ENCODE results near the gene KCNMB3. TPM values are rescaled to one million over a fixed set of nuclear protein-coding genes. Genes with fewer than 3 reads are reported as not detected.
"Not testable (repeated sequence)": the region's sequence is repeated elsewhere in the genome, so short reads cannot be mapped to it uniquely, and the experiment has no call there.

The KCNMB3 gene
- total and polyA plus RNA-seq, 4 donors = 0.96 to 5.5 (median 2.3) TPM

GRCh38 chr3:179215550-179215949, 35.4 kb downstream of the KCNMB3 start:
- not testable (repeated sequence) for H3K27me3 ChIP-seq (ENCODE audit: control insufficient read depth in 3 of 3, insufficient read depth in 3 of 3, low read length in 2 of 3); H3K4me3 ChIP-seq; H3K9me3 ChIP-seq (ENCODE audit: control insufficient read depth in 4 of 4, insufficient read depth in 3 of 4, low read length in 3 of 4); DNase-seq; H3K4me1 ChIP-seq (ENCODE audit: control insufficient read depth in 5 of 5, insufficient read depth in 5 of 5, low read length in 5 of 5); H3K36me3 ChIP-seq (ENCODE audit: control insufficient read depth in 4 of 4, insufficient read depth in 4 of 4, low read length in 4 of 4); H3K9ac ChIP-seq (ENCODE audit: insufficient read depth in 1 of 2, low read length in 2 of 2); H3K27ac ChIP-seq (ENCODE audit: low read depth in 1 of 2, low read length in 1 of 2); ATAC-seq (ENCODE audit: insufficient read depth, low FRiP score)
- WGBS, 2 donors = 93% methylated on average over 1 of the region's 1 CpG; no CpG with 5 or more reads in 1 of the 2 donors

GRCh38 chr3:179200790-179201189, 50.1 kb downstream of the KCNMB3 start:
- Histone ChIP-seq H3K4me1 (ENCODE audit: control insufficient read depth in 5 of 5, insufficient read depth in 5 of 5, low read length in 5 of 5) (peaks cover 0 to 4% (median 2%) of the 10 kb centered on the region in 5 donors), H3K27ac (ENCODE audit: low read depth in 1 of 2, low read length in 1 of 2) (no peak overlapping the region), H3K9me3 (ENCODE audit: control insufficient read depth in 4 of 4, insufficient read depth in 3 of 4, low read length in 3 of 4) (no peaks in the 10 kb centered on the region), H3K36me3 (ENCODE audit: control insufficient read depth in 4 of 4, insufficient read depth in 4 of 4, low read length in 4 of 4) (peaks cover 2 to 7% (median 5%) of the 10 kb centered on the region in 4 donors), H3K4me3 (no peak overlapping the region), H3K9ac (ENCODE audit: insufficient read depth in 1 of 2, low read length in 2 of 2) (no peak overlapping the region), H3K27me3 (ENCODE audit: control insufficient read depth in 3 of 3, insufficient read depth in 3 of 3, low read length in 2 of 3) (no peaks in the 10 kb centered on the region)
- ATAC-seq (ENCODE audit: insufficient read depth, low FRiP score) = no peak
- TF ChIP-seq CTCF (IDR thresholded peaks at IDR 0.05; ENCODE audit: control extremely low read depth, extremely low read depth) = no peak
- DNase-seq = no peak
- 97 to 98% methylated on average over 2 of the region's 2 CpGs for WGBS, 2 donors

GRCh38 chr3:179196700-179197099, 54.2 kb downstream of the KCNMB3 start:
- Histone ChIP-seq H3K27me3 (ENCODE audit: control insufficient read depth in 3 of 3, insufficient read depth in 3 of 3, low read length in 2 of 3) (no peaks in the 10 kb centered on the region), H3K4me3 (no peak overlapping the region), H3K27ac (ENCODE audit: low read depth in 1 of 2, low read length in 1 of 2) (no peak overlapping the region), H3K9ac (ENCODE audit: insufficient read depth in 1 of 2, low read length in 2 of 2) (no peak overlapping the region), H3K36me3 (ENCODE audit: control insufficient read depth in 4 of 4, insufficient read depth in 4 of 4, low read length in 4 of 4) (peaks cover 0 to 1% (median 0%) of the 10 kb centered on the region in 4 donors), H3K4me1 (ENCODE audit: control insufficient read depth in 5 of 5, insufficient read depth in 5 of 5, low read length in 5 of 5) (peaks cover 0 to 15% (median 0%) of the 10 kb centered on the region in 5 donors), H3K9me3 (ENCODE audit: control insufficient read depth in 4 of 4, insufficient read depth in 3 of 4, low read length in 3 of 4) (no peaks in the 10 kb centered on the region)
- TF ChIP-seq CTCF (IDR thresholded peaks at IDR 0.05; ENCODE audit: control extremely low read depth, extremely low read depth) = no peak
- DNase-seq (no peak), ATAC-seq (ENCODE audit: insufficient read depth, low FRiP score) (no peak)
- 90 to 96% methylated on average over 4 of the region's 4 CpGs for WGBS, 2 donors

- Histone ChIP-seq H3K27me3 (ENCODE audit: control insufficient read depth in 3 of 3, insufficient read depth in 3 of 3, low read length in 2 of 3) (no peaks in the 10 kb centered on the region), H3K4me3 (no peak overlapping the region), H3K36me3 (ENCODE audit: control insufficient read depth in 4 of 4, insufficient read depth in 4 of 4, low read length in 4 of 4) (no peaks in the 10 kb centered on the region), H3K27ac (ENCODE audit: low read depth in 1 of 2, low read length in 1 of 2) (no peak overlapping the region), H3K4me1 (ENCODE audit: control insufficient read depth in 5 of 5, insufficient read depth in 5 of 5, low read length in 5 of 5) (peaks cover 0 to 15% (median 3%) of the 10 kb centered on the region in 5 donors), H3K9me3 (ENCODE audit: control insufficient read depth in 4 of 4, insufficient read depth in 3 of 4, low read length in 3 of 4) (no peaks in the 10 kb centered on the region), H3K9ac (ENCODE audit: insufficient read depth in 1 of 2, low read length in 2 of 2) (no peak overlapping the region)
- WGBS, 2 donors = 9 to 17% methylated on average over 1 of the region's 1 CpG
- DNase-seq = peak in 2 of 3 donors; percentile 31 to 34
- ATAC-seq (ENCODE audit: insufficient read depth, low FRiP score) = no peak
- no peak for TF ChIP-seq CTCF (IDR thresholded peaks at IDR 0.05; ENCODE audit: control extremely low read depth, extremely low read depth)
Measured at GRCh38 chr3:179196098-179196497, 54.8 kb downstream of the KCNMB3 start.
